GM21381 (cell line): Measurements from ENCODE around the gene EPHB1.

ENCODE experiments used
- ATAC-seq: cut with Tn5 transposase; IDR thresholded peaks from one replicate; pipeline ENCODE4 v1.9.1; 2021; ENCODE audit warnings: mild to moderate bottlenecking, moderate library complexity; ENCODE audit not compliant: unreplicated experiment

Gene EPHB1

DNA sequence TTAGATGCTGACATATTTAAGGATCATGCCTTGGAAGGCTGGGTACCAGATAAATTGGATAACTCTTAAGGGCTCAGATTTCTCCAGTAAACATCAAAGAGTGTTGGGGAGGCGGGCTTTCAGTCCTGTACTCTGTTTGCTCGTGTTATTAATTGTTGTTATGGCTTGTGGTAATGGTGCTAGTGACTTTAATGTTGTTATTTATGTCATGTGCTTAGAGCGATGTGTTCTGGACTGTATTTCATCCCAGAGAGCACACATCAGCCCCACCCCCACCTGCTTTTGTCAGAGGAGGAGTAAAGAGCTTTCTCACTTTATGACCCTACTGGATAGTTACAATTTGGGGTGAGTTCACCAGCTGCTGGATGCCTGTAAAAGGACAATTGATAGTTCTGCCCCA, 386.3 kb downstream of the EPHB1 start:
- no peak for ATAC-seq

DNA sequence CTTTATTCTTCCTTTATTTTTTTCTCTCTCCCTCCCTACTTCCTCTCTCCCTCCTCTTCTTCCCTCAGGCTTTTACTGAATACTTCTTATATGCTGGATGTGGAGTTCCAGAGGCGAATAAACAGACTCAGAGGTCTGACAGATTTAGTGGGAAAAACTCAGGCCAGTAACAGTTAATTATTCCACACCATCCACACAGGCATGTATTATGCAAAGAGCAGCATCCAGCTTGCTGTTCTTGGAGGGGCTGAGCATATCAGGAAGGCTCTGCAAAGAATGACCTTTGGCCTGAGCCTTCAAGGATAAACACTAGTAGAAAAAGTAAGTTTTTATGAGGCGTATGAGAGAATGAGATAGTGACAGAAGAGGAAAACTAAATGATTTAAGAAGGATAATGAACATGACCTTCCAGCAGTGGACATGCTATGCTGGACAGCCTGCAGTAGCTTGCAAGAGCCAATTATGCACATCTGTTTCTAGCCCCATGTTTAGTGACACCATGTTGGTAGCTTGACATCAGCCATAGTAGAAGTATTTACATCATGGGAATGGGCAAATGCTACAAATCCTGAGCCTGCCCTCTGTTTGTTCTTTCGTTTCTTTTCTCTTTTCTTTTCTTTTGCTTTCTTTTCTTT, 387.4 kb downstream of the EPHB1 start:
- ATAC-seq = no peak

DNA sequence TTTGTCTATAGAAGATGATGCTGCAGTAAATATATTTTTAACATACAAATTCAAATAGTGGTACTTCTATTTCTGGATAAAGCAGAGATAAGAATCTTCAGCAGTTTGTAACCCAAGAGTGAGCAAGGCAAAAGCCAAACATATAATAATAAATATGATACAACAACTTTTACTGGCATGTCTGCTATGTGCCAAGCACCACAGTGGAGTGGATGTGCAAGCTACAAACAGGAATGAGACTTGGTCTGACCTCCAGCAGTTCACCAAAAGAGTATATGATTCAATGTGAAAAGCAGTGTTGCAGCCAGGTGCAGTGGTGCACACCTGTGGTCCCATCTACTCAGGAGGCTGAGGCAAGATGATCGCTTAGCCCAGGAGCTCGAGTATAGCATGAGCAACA, 395.6 kb downstream of the EPHB1 start:
- ATAC-seq = no peak

DNA sequence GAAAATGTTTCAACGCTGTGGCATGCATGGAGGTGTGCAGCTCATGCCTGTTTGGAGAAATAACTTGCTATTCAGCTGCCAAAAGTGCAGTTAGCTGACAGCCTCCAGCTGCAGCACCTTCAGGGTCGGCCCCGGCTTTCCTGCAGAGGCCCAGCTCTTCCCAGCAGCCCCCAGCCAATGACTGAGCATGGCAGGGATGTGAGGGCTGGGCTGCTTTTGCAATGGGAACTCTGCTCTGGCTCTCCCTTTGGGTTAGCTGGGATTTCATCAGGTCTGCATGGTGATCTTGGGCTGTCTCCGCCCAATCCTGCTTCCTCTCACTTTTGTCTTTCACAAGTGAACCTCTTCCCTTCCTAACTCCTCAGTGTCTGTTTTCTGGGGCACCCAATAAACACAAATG, 396.6 kb downstream of the EPHB1 start:
- ATAC-seq = no peak

DNA sequence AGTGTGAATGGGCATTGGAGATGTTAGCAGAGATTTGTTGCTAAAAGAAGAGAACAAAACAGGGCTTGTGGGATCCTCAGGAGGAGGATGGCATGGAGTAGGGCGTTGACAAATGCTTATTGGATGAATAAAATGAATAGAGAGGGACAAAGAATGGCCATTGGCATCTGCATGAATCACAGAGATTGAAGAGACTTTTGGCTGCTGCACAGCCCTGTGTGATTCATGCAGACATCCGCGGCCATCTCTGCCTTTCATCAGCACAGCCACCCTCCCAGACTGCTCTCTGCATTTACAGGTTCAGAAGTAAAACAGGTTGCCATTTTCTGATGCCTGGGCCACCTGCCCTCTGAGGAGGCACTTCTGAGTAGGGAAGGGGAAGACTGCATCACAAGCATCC, 397.9 kb downstream of the EPHB1 start:
- no peak for ATAC-seq

DNA sequence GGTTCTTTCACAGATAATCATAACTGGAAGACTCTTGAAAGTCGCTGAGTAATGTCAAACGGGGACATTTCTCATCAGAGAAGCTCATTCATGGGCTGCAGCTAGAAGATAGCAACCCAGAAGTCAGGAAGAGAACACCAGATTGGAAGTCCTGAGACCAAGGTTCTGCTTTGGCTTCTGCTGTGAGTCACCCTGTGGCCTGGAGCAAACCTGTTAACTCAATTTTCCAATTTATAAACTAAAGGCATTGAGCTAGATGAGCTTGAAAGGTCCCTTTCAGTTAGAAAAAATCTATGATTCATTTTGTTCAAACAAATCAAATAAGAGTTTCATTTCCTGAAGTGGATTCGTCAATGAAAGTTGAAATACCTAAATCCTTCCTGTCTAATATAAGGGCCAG, 402.2 kb downstream of the EPHB1 start:
- ATAC-seq = no peak

DNA sequence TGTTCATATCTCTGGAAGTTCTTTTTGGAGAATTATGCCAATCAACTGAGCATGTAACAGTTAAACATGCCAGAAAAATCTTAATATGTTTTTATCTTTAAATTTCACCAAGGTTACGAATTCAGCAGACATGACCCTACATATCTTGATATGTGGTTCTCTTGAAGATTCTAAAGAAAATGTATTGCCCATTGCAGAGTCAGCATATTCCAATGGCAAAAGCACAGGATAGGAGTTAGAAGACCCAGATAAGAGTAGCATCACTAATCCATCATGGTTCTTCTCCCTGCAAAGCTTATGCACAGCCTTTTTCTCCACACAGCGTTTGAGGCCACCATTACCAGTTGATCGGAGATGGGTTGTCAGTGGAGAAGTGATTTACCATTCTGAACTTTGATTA, 402.8 kb downstream of the EPHB1 start:
- ATAC-seq = no peak

DNA sequence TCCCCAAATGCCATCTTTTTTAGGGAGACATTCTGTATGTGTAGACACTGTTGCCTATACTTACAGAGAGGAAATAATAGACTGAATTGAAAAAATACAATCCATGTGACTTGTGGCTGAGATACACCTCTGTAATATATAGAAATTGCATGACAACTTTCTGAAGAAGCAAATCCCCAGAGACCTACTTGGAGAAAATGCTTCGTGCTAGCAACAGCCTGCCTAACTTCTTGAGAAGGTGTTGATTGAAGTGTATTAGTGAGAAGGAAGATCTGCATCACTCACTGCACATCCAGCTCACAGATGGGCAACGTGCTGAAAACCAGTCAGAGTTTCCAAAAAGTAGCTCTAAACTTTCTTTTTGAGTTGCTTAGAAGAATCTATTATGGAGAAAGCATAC, 404.1 kb downstream of the EPHB1 start:
- ATAC-seq = no peak

DNA sequence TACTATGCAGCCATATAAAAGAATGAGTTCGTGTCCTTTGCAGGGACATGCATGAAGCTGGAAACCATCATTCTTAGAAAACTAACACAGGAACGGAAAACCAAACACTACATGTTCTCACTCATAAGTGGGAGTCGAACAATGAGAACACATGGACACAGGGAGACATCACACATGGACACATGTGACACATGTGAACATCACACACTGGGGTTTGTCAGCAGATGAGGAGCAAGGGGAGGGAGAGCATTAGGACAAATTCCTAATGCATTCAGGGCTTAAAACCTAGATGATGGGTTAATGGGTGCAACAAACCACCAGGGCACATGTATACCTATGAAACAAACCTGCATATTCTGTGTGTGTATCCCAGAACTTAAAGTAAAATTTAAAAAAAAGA, 408.0 kb downstream of the EPHB1 start:
- no peak for ATAC-seq

DNA sequence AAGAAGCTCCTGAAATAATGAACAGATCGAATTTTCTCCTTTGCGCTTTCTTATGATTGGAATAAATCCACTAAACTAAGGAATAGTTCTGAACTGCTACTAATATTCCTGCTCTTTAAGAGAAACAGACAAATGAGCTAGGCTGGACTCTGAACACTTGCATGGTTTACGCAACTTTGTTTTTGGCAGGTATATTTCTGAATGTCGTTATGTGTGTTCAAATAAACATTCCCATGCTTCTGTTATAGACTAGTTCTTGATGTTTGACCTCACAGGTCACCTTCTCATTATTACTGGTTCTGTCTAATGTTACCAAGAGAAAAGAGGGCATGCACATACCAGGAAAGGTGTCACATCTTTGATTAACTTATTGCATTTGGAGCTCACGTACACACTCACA, 418.2 kb downstream of the EPHB1 start:
- ATAC-seq = no peak

DNA sequence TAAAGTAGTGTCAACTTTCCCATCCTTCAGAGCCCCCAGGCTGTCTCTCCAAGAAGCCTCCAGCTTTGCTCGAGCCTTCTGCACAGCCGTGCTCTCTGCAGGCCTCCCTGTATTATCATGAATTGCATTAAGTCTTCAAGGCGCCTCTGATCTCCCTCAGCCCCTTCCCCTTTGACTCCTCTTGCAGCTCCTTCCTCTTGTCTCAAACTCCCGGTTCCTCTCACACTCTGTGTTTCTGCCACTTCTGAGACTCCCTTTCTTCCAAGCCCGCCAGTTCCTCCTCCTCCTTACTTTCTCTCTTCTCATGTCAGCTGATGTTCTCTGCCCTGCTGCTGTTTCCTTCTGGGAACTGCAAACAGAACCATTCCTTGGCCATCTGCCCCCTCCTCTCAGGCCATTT, 418.8 kb downstream of the EPHB1 start:
- ATAC-seq = no peak

DNA sequence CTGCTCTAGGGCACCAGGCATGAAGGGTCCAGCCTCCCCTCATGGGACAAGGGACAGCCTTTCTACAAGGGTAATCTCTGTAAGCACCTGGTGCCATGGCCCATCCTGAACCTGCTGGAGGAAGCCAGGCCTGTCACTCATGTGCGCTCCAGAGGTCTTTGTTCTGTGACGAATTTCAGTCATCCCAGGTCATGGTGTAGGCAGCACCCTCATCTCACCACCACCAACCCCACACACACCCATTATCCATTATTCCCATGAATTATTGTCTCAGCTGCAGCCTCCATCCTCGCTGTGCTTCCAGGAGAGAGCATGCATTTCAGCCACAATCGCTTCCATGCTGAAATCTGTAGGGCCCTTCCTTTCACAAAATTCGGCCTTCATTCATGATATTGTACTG, 419.3 kb downstream of the EPHB1 start:
- ATAC-seq = no peak

DNA sequence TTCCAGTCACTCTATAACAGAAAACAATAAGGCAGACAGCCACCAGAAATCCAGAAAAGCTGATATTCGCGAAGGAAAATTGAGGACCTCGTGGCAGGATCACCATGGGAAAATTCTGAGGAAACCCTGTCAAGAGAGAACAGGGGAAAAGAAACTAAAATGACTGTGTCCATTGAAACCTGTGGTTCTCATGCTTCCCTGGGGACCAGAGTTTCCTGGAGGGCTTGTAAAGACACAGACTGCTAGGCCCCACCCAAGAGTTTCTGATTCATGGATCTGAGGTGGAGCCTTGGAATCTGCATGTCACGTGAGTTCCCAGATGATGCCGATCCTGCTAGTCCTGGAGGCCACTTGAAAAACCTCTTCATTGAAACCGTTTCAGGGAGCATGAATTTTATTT, 420.5 kb downstream of the EPHB1 start:
- no peak for ATAC-seq

DNA sequence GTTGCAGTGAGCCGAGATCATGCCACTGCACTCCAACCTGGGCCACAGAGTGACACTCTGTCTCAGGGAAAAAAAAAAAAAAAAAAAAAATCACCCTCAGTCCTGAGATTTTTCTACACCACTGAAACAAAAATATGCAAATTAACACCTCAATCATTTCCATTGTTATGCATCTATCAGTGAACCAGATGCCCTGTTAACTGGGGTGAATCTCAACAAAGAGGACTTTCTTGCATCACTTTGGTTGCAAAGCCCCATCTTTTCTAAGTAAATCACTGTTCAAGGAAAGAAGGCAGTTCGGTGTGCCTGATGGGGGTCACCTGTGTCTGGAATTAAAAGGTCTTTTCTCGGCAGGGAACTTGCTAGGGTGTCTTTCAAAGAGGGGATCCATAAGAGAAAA, 421.6 kb downstream of the EPHB1 start:
- ATAC-seq = no peak

DNA sequence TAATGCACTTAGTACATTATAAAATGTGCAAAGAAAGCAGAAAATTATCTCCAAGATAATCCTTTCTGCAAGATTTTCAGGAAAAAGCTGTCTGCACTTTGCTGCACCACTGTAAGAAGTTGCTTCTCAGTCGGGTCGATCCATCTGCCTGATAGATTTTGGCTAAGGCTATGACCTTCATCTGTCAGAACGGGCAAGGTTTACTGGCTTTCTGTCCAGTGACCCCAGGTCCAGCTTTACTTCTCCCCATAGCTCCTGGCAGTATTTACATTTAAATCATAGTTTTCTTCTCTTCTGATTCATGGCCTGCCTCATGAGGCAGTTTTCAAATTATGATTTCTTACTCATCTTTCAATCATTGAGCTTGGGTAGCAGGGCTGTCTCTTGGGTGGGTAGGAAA, 422.7 kb downstream of the EPHB1 start:
- ATAC-seq = no peak

DNA sequence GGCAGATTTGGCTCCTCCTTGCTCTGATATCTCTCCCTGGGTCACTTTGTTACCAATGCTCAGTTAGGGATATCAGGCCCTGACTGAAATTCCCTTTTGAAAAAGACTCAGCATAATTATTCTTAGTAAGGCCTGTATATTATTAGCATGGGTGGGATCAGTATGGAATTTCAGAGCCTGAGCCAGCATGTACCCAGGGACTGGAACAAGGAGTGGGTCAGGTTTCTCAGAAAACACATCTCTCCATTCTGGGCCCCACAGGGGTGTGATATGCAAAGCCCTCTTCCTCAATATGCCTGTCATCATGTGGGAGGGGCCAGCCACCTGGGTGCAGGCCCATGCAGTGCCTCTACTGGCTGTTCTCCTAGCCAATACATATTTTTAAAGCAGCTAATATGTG, 423.2 kb downstream of the EPHB1 start:
- ATAC-seq = no peak

DNA sequence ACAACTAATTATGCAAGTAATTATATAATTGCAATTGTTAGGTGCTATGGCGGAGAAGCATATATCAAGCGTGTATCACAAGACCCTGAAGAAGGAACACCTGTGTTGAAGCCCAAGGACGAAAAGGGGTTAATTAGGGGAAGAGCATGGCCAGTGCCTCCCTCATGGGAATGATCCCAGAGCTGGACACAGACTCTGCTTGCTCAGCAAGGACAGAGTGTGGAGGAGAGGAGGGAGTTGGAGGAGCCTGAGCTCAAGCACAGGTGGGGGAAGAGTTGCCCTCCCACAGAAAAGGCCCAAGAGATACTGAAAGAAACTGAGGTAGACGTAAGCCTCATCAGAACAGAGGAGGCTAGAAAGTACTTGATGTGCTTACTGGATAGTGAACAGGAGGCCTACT, 423.7 kb downstream of the EPHB1 start:
- ATAC-seq = no peak

DNA sequence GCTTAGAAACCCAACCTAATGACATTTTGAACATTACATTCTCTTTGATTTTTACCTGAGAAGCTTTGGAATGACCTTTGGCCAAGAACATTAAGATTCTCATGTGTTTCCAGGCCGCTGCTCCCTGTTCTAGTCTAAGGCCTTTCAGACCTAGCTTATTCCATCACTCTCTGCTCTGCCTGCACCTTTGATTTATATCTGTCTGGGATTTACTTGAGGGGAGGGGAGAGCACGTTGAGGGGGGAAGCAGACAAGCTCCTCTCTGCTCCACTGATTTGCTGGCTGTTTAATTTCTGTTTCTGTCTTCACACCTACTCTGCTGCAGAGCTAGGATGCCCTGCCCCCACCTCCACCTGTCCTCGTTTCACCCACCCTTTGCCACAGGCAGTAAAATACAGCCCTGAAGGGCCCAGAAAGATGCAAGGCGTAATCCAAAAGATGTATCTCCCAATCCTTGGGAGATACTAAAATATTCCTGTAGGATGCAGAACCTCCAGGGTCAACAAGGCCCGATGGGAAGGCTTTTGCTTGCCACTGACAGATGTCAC, 429.8 kb downstream of the EPHB1 start:
- ATAC-seq = no peak

DNA sequence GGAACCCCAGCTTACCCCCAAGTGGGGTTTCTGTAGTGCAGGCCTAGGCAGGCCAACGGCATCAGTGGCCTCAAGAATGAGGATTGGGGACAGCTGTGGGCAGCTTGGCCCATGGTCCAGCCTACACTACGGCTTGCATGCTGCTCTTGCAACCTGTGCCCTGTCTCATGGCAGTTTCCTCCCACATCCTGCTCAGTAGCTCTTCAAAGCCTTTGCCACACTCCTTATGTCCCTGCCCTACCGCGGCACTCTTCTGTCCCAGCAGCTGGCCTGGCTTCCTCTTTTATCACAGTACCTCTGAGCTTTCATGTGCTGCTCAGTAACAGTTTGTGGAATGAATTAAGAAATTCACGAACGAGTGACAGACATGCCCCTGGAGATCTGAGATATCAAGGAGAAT, 431.0 kb downstream of the EPHB1 start:
- ATAC-seq = peak; percentile 63

DNA sequence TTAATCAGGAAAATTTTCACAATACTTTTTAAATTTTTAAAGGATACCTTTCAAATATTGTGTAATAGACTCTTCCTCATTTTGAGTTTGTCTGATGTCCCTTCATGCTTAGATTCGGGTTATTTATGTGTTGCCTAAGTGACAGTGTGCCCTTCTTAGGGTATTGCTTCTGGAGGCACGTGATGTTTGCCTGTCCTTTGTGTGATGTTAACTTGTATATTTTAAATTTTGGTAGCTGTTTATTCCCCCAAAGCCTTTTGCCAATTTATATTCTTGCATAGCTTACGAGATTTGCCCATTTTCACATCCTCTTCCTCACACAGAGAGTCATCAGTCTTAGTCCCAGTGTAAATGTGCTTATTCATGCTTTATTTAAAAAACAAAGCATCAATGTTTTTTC, 433.1 kb downstream of the EPHB1 start:
- no peak for ATAC-seq

DNA sequence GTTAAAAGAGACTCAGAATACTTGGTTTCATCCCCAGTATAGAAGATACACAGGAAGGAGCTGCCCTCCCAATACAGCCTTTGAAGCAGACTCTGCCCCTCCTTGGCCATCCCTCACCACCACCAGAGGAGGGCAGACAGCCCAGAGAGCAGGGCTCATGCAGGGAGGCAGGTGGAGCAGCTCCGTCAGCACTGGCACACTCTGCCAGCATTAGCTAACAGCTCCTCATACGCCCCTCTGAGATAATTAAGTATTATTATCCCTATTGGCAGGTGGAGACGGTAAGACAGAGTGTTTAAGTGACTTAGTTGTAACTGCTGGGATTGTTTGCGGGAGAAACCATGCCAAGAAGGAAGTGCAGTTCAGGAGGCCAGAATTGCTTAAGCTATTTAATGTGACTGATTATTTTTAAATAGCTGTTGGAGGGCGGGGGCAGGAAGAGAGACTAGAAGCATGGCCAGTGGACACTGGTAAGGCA, 434.0 kb downstream of the EPHB1 start:
- ATAC-seq = no peak

DNA sequence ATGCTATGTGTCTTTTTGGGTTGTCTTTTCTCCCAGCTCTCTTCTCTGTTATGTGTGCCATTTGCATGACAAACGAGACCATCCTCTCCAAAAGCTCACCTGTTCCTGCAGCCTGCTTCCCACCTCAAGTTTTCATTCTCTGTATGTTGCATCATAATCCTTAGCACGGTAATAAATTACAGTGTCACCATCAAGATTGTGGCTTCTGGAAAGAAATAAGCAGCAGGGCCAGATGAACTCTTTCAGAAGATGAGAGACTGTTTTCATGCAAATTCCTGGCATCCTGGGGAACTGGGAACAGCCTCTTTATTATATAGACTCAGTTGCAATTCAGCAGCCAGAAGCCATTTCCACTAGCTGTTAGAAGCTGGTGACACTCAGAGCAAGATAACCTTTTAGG, 436.7 kb downstream of the EPHB1 start:
- no peak for ATAC-seq

DNA sequence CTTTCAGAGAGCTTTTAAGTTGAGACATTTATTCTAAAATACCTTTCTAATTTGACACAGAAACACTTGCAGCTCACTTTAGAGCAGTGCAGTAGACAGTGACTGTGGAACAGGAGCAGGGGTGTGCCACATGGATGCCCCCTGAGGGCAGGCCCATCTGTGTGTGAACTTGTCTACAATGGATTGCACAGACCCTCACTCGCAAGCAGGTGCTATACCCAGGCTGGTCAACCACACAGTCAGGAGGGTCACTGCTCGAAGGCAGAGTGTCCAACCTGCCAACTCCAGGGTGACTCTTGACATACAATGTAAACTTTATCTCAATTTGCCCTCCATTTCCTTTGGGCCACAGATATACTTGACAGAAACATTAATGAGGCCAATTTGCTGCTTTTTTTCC, 437.2 kb downstream of the EPHB1 start:
- ATAC-seq = no peak
